ENCODE data around the gene SH3GL3.

SH3GL3 gene

GRCh38 chr15:83658430-83659416 lies 211.6 kb downstream of the SH3GL3 start:
- no peak for FAIRE-seq
- no peak for DNase-seq (ENCODE audit: low spot score)

- FAIRE-seq (no peak), DNase-seq (ENCODE audit: low spot score) (no peak)
Observed at GRCh38 chr15:83659417-83659812, 212.3 kb downstream of the SH3GL3 start.

DNA sequence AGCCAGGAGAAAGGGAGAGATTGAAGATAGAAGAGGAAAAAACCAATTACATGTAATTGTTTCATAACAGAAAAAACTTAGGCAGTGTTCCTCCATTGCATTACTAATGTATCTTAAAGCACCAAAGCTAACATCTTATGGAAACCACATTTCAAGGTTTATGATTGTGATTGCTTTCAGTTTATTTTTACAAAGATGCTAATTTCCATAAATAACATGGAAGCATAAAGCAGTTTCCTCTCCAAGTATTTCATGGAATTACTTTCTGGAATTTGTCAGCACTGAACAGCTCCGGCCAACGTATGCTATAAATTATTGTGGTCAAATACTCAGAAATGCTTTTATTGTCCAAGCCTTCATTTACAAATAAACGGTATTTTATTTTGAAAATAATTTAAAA lies 218.3 kb downstream of the SH3GL3 start:
- FAIRE-seq (no peak), DNase-seq (ENCODE audit: low spot score) (no peak)

Measured in urothelium cell line (cell line).